ENCODE data around the gene CACNB2. TPM values are rescaled to one million over a fixed set of nuclear protein-coding genes. Genes with fewer than 3 reads are reported as not detected.
"Not testable (repeated sequence)": the region's sequence is repeated elsewhere in the genome, so short reads cannot be mapped to it uniquely, and the experiment has no call there.

Gene CACNB2
- total and polyA plus RNA-seq, 10 of the 15 experiments (the other 5 are each of a cell fraction or from before 2014, with no cell fraction given) = 0.62 to 8.1 (median 1.2) TPM

DNA sequence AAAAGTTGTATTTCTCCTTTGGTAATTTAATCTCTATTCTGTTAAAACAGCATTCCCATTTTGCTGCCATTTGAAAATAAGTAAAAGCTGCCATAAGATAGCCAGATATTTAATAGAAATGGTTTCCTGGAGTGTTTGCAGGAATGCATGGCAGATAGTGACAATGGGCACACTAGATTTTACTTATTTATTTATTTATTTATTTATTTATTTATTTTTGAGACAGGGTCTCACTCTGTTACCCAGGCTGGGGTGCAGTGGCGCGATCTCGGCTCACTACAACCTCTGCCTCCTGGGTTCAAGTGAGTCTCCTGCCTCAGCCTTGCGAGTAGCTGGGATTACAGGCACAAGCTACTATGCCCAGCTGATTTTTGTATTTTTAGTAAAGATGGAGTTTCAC, 13.2 kb downstream of the CACNB2 start:
- H3K4me1 ChIP-seq (ENCODE audit: control insufficient read depth, insufficient read depth, low read length); H2AFZ ChIP-seq (ENCODE audit: control insufficient read depth, low read depth, low read length); H3K4me2 ChIP-seq (ENCODE audit: control insufficient read depth, insufficient read depth); H3K4me3 ChIP-seq; ATAC-seq; H3K27me3 ChIP-seq (replicated peaks in 1 of 2; ENCODE audit: control insufficient read depth in 2 of 2, insufficient read depth in 2 of 2, low read length in 1 of 2); H3K9ac ChIP-seq (ENCODE audit: control insufficient read depth, insufficient read depth, low read length); H3K36me3 ChIP-seq (ENCODE audit: control insufficient read depth in 2 of 2, insufficient read depth in 2 of 2, low read length in 1 of 2); RAD21 ChIA-PET (ENCODE audit: unreplicated experiment); POLR2A ChIA-PET; in situ Hi-C loops (cut with MboI); H3K9me3 ChIP-seq (replicated peaks; ENCODE audit: control insufficient read depth, insufficient read depth, low read length); CTCF ChIA-PET; SMC1A ChIA-PET (ENCODE audit: uncharacterized antibody, unreplicated experiment); BruUV-seq (replicated peaks); H3K79me2 ChIP-seq (ENCODE audit: control insufficient read depth, insufficient read depth, low read length); DNase-seq (ENCODE audit: low read depth, low spot score); H4K20me1 ChIP-seq (ENCODE audit: control insufficient read depth, insufficient read depth); H3K27ac ChIP-seq (ENCODE audit: control insufficient read depth, insufficient read depth); intact Hi-C loops (cut with micrococcal nuclease; ENCODE audit: unreplicated experiment); FAIRE-seq: not testable (repeated sequence)
- WGBS (ENCODE audit: insufficient coverage, insufficient replicate concordance, low lambda C conversion rate, missing lambda C conversion rate) = 75% methylated on average over 4 of the region's 4 CpGs

DNA sequence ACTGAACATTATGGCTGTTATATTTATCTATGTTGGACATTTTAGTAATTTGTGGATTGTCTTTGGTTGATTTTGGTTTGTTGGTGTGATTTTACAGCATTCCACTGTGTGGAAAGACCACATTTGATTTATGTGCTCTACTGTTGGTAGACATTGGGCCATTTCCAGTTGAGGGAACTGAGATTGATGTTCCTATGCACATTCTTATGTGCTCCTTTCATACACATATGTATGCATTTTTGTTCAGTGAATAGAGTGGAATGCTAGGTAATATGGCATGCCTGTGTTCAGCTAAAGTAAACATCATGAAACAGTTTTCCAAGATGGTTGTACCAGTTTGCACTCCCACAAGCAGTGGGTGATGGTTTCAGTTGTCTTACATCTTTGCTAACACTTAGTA, 15.1 kb downstream of the CACNB2 start:
- ATAC-seq (no peak), DNase-seq (ENCODE audit: low read depth, low spot score) (no peak), FAIRE-seq (no peak)
- TF ChIP-seq CHD2 (IDR thresholded peaks at IDR 0.05; ENCODE audit: borderline replicate concordance, low read depth, low read length) (no peak), GABPA (IDR thresholded peaks at IDR 0.05; ENCODE audit: low read depth) (no peak), IKZF2 (IDR thresholded peaks at IDR 0.05) (no peak), CBX5 (IDR thresholded peaks at IDR 0.05; ENCODE audit: low read depth) (no peak), FOXK2 (IDR thresholded peaks at IDR 0.05) (no peak), RBBP5 (conservative IDR thresholded peaks at IDR 0.05) (no peak)
- TF ChIP-seq, protein P1, sequence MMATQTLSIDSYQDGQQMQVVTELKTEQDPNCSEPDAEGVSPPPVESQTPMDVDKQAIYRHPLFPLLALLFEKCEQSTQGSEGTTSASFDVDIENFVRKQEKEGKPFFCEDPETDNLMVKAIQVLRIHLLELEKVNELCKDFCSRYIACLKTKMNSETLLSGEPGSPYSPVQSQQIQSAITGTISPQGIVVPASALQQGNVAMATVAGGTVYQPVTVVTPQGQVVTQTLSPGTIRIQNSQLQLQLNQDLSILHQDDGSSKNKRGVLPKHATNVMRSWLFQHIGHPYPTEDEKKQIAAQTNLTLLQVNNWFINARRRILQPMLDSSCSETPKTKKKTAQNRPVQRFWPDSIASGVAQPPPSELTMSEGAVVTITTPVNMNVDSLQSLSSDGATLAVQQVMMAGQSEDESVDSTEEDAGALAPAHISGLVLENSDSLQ (IDR thresholded peaks at IDR 0.05) = no peak
- TF ChIP-seq, protein P2, sequence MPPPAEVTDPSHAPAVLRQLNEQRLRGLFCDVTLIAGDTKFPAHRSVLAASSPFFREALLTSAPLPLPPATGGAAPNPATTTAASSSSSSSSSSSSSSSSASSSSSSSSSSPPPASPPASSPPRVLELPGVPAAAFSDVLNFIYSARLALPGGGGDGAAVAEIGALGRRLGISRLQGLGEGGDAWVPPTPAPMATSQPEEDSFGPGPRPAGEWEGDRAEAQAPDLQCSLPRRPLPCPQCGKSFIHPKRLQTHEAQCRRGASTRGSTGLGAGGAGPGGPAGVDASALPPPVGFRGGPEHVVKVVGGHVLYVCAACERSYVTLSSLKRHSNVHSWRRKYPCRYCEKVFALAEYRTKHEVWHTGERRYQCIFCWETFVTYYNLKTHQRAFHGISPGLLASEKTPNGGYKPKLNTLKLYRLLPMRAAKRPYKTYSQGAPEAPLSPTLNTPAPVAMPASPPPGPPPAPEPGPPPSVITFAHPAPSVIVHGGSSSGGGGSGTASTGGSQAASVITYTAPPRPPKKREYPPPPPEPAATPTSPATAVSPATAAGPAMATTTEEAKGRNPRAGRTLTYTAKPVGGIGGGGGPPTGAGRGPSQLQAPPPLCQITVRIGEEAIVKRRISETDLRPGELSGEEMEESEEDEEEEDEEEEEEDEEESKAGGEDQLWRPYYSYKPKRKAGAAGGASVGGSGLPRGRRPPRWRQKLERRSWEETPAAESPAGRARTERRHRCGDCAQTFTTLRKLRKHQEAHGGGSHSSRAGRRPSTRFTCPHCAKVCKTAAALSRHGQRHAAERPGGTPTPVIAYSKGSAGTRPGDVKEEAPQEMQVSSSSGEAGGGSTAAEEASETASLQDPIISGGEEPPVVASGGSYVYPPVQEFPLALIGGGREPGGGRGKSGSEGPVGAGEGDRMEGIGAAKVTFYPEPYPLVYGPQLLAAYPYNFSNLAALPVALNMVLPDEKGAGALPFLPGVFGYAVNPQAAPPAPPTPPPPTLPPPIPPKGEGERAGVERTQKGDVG (CRISPR knock-in tag; IDR thresholded peaks at IDR 0.05) = no peak
- Histone ChIP-seq H3K9me3 (replicated peaks; ENCODE audit: control insufficient read depth, insufficient read depth, low read length) (no peaks in the 10 kb centered on the region), H4K20me1 (ENCODE audit: control insufficient read depth, insufficient read depth) (no peaks in the 10 kb centered on the region), H3K27me3 (replicated peaks in 1 of 2; ENCODE audit: control insufficient read depth in 2 of 2, insufficient read depth in 2 of 2, low read length in 1 of 2) (no peaks in the 10 kb centered on the region; a peak in 2 of 4 replicates), H2AFZ (ENCODE audit: control insufficient read depth, low read depth, low read length) (no peak overlapping the region), H3K27ac (ENCODE audit: control insufficient read depth, insufficient read depth) (no peak overlapping the region), H3K79me2 (ENCODE audit: control insufficient read depth, insufficient read depth, low read length) (no peaks in the 10 kb centered on the region), H3K4me1 (ENCODE audit: control insufficient read depth, insufficient read depth, low read length) (no peaks in the 10 kb centered on the region), H3K4me3 (no peak overlapping the region), H3K9ac (ENCODE audit: control insufficient read depth, insufficient read depth, low read length) (no peak overlapping the region), H3K36me3 (ENCODE audit: control insufficient read depth in 2 of 2, insufficient read depth in 2 of 2, low read length in 1 of 2) (no peaks in the 10 kb centered on the region), H3K4me2 (ENCODE audit: control insufficient read depth, insufficient read depth) (no peak overlapping the region)
- BruUV-seq (replicated peaks) = no TSS peak
- POLR2A ChIA-PET = interaction anchor here (0.6 kb wide), 1 partner anchor 813 kb away, joined by 3 read pairs; no protein-coding TSS in a partner anchor
- SMC1A ChIA-PET (ENCODE audit: uncharacterized antibody, unreplicated experiment) = no interaction called here
- CTCF ChIA-PET = interaction anchor here (0.6 kb wide), 1 partner anchor 408 kb away, joined by 3 read pairs; no protein-coding TSS in a partner anchor
- RAD21 ChIA-PET (ENCODE audit: unreplicated experiment) = no interaction called here
- in situ Hi-C loops (cut with MboI) = no loop called here
- intact Hi-C loops (cut with micrococcal nuclease; ENCODE audit: unreplicated experiment) = no loop called here

DNA sequence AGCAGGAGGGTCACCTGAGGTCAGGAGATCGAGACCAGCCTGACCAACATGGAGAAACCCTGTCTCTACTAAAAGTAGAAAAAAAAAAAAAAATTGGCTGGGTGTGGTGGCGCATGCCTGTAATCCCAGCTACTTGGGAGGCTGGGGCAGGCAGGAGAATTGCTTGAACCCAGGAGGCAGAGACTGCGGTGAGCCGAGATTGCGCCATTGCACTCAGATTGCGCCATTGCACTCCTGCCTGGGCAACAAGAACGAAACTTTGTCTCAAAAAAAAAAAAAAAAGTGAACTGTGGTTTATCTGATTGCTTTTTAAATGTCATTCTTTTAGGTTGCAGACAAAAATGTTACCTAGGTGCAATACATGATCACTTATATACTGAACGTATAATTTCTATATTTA, 16.6 kb downstream of the CACNB2 start:
- ChIA-PET SMC1A (ENCODE audit: uncharacterized antibody, unreplicated experiment) (interaction anchor here (0.6 kb wide), 1 partner anchor 131 kb away, joined by 3 read pairs; no protein-coding TSS in a partner anchor), POLR2A (interaction anchor here (0.7 kb wide), 1 partner anchor 681 kb away, joined by 4 read pairs; no protein-coding TSS in a partner anchor)
- BruUV-seq (replicated peaks); intact Hi-C loops (cut with micrococcal nuclease; ENCODE audit: unreplicated experiment); CTCF ChIA-PET; H3K27ac ChIP-seq (ENCODE audit: control insufficient read depth, insufficient read depth); DNase-seq (ENCODE audit: low read depth, low spot score); H3K4me3 ChIP-seq; in situ Hi-C loops (cut with MboI); H3K27me3 ChIP-seq (replicated peaks in 1 of 2; ENCODE audit: control insufficient read depth in 2 of 2, insufficient read depth in 2 of 2, low read length in 1 of 2); H3K79me2 ChIP-seq (ENCODE audit: control insufficient read depth, insufficient read depth, low read length); ATAC-seq; H3K36me3 ChIP-seq (ENCODE audit: control insufficient read depth in 2 of 2, insufficient read depth in 2 of 2, low read length in 1 of 2); H4K20me1 ChIP-seq (ENCODE audit: control insufficient read depth, insufficient read depth); H3K9ac ChIP-seq (ENCODE audit: control insufficient read depth, insufficient read depth, low read length); H3K9me3 ChIP-seq (replicated peaks; ENCODE audit: control insufficient read depth, insufficient read depth, low read length); H3K4me1 ChIP-seq (ENCODE audit: control insufficient read depth, insufficient read depth, low read length); RAD21 ChIA-PET (ENCODE audit: unreplicated experiment); H3K4me2 ChIP-seq (ENCODE audit: control insufficient read depth, insufficient read depth); H2AFZ ChIP-seq (ENCODE audit: control insufficient read depth, low read depth, low read length); FAIRE-seq: not testable (repeated sequence)
- 24% methylated on average over 8 of the region's 8 CpGs for whole genome bisulfite sequencing (ENCODE audit: insufficient coverage, insufficient replicate concordance, low lambda C conversion rate, missing lambda C conversion rate)

Measured in GM12878 (cell line).